ENCODE data around the gene CBFA2T3.
"Not testable (repeated sequence)": the region's sequence is repeated elsewhere in the genome, so short reads cannot be mapped to it uniquely, and the experiment has no call there.

CBFA2T3 gene

DNA sequence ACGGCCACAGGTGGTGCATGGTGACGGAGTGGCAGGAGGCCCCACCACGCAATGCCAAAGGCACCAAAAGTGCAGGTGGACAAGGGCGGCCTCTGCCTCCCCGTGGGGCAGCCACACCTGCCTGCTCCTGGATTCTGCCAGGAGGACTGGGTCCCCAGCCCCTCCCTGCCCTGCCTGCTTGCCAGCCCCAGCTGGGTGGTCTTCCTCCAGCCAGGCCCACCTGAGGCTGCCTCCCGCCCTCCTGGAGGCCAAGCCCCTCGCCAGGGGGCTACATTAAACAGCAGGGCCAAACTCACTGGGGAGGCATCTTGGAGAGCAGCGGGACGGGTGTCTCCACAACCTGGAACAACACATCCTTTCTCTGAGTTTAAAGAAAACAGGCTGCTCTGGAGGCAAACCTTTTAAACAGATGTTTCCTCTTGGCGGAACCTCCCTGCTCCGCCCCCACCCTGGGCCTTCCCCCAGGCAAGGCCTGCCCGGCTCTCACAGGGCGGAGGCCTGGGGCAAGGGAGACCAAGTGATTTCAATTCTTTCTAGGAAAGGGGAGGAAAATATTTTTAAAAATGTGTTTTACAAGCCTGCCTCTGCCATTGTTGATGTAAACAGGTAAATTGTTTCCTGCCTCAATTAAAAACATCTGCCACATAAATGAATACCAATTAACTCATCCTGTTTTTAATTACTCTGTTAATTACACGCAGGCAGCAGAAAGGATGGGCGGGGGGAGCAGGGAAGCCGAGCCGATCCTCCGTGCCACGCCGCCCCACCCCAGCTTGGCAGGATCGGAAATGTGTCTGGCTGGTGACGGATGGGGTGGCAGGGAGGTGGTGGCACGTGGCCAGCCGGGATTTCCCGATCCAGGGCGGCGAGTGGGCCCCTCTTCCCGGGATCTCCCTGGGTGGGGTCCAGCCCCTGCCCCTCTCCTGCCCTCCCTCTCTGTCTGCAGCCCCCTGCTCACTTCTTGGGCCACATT lies 56.1 kb downstream of the CBFA2T3 start:
- DNase-seq = peak; percentile 60

DNA sequence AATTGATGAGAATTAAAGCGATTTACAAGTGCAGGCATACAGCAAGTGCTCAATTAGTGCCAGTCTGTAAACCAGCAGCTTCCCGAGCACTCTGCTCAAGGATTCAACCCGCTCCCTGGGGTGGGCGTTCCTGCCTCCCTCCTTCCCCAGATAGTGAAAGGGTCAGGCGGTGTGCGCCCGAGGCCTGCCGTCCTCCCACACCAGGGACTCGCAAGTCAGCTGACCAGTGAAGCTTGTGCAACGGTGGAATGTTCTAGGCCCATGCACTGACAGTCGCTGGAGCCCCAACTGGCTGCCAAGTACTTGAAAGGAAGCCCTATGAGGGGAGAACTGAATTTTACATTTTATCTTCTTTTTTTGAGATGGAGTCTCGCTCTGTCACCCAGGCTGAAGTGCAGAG lies 57.1 kb downstream of the CBFA2T3 start:
- no peak for DNase-seq

DNA sequence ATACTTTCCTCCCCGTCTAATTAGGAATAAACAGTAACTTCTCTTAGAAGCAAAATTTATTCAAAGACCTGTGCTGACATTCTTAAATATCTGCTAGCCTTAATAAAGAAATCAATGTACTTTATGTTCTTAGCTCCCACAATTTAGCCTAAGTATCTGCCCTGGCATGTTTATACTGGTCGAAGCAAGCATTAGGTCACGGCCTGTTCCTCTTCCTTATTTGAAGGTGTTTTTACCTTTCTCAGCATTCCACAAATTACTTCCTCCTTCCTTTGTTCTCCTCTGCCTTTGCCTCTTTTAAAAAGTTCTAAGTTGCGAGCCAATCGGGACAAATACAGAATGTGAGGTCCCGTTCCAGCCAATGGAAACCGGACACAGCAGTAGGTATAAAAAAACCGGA lies 58.1 kb downstream of the CBFA2T3 start:
- not testable (repeated sequence) for DNase-seq

DNA sequence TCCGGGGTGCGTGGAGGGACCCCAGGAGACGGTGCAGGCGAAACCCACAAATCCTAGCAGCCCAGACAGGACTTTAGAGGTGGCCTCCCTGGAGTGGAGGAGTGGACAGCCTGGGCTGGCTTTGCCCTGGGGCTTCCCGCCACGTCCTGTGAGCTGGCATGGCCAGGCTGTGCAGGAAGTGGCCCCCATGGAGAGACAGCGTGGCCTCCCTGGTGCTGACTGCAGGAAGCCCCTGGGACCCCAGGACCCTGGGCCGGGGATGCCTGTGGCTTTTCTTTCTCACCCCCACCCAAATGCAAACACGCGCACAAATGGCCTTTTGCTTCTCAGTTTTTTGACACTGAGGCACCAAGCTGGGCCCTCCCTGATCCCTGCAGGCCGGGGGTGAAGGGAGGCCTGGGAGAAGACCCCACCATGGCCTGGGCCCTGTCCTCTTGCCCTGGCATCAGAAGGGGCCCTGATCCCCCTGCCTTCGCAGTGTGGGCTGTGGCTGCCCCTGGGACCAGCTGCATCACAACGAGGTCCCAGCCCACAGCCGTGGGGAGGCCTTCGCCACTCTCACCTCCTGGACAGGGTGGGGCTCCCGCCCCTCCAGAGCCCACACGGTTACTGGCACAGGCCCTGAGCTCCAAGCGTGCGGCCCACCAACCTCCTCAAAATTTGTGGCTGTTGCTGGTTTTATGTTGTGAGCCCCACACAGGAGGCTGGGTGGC lies 58.9 kb downstream of the CBFA2T3 start:
- no peak for DNase-seq

DNA sequence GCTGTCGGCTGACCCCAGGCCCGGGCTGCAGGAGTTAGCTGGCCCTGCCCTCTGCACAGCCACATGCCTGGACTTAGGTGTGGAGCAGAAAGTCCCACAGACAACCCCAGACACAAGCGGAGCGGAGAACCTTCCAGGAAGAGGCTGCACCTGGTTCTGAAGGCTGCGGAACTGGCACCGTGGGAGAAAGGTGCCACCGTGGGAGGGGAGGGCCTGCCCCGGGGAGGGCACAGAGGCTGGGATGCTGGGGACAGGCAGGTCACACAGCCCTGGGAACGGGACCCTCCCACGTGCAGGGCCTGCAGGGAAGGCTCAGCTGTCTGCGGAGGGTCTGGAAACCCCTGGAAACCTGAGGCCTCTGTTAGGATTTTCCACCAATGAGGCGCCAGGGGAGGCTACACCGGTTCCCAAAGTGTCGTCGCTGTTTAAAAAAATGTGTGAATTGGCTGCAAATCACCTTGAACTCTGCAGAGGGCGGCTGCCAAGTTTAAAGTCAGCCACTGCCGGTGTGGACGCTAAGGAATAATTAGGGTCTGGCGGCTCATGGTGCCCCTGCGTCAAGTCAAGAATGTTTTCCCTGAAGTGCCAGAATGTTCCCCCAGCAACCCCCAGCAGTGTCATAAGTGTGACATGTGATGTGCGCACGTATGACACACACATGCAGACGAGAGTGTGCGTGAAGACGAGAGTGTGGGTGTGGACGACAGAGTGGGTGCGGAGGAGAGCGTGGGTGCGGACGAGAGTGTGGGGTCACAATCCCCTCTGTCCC lies 59.7 kb downstream of the CBFA2T3 start:
- DNase-seq = no peak

DNA sequence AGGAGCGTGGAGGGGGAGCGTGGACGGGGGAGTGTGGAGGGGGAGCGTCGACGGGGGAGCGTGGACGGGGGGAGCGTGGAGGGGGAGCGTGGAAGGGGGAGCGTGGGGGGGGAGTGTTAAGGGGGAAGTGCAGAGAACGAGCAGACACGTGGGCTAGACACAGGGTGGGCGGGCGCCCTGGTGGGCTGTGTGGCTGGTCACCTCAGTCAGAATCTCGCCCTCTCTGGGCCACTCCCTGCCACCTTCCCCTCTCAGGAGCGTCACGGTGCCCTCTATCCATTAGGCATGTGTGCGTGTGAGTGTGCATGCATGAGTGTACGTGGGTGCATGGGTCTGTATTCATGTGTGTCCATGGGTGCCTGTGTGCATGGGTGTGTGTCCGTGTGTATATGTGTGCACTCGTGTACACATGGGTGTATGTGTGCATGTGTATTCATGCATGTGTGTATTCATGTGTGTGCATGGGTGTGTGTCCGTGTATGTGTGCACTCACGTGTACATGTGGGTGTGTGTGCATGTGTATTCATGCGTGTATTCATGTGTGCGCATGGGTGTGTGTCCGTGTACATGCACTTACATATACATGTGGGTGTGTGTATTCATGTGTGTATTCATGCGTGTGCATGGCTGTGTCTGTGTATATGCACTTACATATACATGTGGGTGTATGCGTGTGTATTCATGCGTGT lies 61.2 kb downstream of the CBFA2T3 start:
- no peak for DNase-seq

DNA sequence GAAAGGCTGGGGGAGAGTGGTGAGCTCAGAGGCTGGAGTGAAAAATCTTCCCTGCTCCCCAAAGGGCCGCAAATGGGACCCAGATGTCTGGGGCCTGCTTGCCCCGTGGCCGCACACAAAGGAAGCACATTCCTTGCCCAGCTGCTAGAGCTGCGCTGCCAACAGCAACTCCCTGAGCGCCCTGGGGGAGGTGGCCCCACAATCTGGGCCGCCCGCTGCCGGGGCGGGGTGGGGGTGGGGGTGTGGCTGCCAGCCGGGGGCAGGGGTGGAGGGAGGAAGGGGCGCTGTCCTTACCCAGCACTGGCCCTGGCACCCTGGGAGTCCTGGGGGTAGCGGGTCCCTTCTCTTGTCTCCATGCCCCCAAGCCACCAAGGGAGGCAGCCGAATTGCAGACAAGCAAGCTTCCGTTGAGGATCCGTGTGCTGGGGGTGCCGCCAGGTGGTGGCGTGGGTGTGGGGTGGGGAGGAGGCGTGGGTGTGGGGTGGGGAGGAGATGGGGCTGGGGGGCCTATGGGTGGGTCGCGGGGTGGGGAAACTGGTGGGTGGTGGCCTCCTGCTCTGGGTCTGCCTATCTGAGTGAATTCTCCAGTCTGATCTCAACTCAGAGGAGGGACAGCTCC lies 62.1 kb downstream of the CBFA2T3 start:
- DNase-seq = peak; percentile 85

DNA sequence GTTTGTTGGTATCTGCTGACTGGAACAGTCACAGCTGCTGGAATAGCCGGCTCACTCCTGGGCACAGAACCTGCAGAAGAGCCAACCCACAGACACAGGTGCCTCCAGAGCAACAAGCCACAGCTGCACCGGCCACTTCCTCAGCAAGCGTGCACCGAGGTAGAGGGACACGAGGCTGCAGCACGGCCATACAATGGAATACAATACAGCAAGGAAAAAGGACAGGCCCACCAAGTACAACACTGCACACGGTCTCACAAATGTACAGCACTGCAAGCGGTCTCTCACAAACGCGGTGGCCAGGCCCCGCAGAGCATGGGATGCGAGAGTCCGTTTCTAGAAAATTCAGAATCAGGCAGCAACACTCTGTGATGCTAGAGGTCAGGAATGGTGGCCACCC lies 63.1 kb downstream of the CBFA2T3 start:
- DNase-seq = no peak

DNA sequence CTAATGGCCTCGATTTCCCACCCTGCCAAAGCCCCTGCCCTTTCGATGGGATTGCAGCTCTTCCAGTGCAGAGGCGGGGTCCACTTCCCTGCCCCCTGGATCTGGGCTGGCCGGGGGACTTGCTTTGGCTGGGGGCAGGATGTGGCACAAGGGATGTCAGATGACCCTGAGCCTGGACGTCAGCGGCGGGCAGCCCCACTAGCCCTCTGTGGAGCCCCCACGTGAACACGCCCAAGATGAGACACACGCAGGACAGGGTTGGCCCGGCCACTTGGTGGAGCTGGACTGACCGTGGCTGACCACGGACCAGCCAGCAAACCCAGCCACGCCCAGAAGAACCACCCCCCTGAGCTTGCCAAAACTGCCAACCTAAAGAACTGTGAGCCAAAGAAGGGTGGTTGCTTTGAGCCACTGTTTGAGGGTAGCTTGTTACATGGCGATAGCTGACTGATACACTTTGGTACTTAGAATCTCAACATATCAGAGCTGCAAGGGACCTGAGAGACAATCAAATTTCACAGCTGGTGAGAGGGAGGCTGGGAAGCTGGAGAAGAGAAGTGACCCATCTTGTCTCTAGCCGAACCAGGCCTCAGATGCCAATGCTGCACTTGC lies 63.9 kb downstream of the CBFA2T3 start:
- DNase-seq = no peak

DNA sequence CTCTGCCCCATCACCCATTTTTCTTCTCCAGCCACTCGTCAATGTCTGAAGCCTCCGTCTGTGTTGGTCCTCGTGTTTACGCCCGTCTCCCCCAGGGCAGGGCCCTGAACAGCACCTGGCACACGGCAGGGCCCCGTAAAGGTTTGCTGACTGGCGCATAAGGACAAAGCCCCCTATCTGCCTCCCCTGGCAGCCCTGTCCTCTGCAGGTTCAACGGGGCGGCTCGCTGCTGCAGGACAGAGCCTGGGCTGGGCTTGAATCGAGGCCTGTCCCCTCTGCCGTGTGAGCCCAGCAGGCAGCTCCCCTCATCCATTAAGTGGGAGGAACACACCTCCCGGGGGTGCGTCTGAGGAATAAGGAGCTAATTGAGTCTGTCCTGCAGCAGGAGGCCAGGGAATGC lies 64.5 kb downstream of the CBFA2T3 start:
- no peak for DNase-seq

DNA sequence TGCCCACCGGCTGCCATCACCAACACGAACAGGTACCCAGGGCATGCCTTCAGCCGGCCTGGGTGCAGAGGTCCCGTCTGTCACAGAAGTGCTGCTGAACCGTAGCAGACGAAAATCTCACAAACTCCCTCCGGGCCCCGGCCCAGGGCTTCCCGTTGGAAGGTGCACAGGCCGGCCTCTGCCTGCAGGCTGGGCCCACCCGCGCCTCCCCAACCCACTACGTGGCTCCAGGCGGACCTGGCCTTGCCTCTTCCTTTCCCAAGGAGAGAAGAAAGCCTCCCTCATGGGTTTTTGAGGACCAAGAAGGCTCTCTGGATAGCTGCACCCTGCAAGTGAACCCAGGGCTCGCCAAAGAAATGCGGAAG lies 65.1 kb downstream of the CBFA2T3 start:
- no peak for DNase-seq

DNA sequence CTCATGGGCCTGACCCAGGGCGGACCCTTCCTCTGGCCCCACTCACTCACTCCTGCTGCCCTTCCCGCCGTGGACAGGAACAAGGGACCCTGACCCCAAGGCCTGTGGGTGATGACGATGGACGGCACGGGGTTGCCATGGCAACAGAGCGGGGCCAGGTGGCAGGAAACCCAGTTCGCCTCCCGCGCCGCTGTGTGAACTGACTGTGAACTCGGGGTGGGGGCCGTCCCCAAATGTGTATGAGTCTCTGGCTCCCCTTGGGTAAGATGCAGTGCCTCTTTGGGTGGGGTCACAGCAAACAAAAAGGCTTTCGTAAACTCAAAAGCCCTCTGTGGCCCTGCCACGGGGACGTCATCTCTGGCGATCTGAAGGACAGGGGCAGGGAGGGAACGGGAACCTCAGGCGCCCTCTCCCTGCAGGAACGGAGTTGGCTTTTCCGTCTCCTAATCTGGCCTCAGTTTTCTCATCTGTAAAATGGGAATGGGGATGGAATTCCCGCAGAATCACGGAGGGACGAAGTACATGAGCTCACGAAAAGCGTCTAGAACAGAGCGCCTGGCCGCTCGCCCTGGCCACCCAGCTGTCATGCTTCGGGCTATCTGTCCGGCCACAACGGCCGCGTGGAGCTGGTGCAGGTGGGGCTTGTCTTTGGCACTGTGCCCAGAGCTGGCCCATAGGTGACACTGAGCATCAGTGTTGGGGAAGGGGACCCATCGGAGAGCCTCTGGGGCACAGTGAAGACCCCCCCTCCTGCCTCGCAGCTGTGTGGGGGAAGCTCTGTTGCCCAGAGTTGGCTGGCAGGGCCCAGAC lies 65.7 kb downstream of the CBFA2T3 start:
- DNase-seq = no peak

DNA sequence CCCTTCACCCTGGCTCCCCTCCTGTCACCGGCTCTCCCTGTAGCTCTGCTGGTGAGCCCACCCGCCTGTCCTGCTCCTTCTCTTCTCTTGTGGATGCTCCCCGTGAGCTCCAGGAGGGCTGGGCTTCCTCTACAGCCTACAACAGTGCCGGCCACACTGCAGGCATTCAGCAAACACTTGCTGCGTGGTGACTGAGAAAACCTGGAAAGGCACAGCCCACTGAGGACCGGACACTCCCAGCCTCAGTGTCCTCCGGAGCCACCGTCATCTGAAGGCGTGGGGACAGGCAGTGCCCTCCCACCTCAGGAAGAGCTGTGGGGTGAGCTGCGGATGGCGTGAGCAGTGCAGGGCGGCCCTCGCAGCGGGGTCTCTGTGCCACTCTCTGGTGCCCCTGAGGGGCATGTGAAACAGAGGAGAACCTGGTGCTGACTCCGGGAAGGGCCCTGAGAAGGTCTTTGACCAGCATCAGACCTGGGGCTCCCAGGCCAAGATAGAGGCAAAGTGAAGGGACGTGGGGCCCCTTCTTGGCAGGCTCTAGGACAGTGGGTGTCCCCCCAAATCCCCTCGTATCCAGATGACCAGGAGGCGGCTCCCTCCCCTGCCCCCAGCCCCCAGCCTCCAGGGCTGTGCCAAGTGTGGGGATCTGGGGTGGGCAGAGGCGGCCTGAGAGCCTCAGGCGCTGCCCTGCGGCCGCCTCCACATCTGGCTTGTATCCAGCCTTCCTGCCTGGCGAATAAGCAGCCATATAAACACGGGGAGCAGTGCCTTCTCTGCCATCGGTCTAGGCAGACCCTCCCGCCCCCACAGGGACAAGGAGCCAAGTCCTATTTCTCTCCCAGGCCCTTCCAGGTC lies 66.5 kb downstream of the CBFA2T3 start:
- DNase-seq = no peak

DNA sequence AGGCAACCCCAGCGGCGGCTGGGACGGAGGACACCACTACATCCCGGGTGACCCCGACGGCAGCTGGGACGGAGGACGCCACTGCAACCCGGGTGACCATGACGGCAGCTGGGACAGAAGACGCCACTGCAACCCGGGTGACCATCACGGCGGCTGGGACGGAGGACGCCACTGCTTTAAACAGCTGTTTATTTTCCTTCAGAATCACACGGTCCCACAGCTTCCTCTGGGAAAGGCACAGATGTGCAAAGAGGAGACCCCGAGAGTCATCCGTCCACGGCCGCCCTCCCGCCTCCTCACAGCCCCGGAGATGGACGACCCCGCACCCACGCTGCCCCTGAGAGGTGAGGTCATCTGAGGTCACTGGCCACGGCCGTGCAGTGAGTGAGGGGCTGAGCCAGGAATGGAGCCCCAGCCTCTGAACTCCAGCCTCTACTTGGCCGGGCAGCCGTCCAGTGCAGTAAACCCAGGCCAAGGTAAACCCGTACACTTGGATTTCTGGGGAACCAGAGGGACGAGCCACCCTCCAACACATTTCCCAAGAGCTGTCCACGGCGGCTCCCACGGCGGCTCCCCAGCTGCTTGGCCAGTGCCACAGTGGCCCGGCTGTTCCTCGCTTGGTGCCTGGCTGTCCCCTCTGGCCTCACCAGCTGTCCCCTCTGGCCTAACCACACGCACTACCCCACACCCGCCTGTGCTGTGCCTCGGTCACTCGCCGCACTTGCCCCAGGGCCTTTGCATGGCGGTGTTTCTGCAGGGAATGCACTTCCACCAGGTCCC lies 67.4 kb downstream of the CBFA2T3 start:
- no peak for DNase-seq

DNA sequence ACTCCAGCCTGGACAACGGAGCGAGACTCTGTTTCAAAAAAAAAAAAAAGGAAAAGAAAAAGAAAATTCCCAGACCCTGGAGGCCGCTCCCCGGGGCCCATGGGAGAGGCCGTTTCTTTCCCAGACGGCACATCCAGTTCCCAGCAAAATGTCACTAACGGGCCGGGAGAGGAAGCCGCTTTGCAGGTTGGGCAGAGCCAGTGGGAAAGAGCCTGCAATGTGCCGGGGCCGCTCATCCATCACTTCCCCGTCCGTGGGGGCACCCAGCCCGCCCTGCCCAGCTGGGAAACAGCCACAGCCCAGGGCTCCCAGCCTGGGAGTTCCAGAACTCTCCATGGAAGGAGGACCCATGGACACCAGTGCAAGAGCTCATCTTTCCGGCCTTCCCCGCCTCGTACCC lies 68.7 kb downstream of the CBFA2T3 start:
- DNase-seq = no peak

DNA sequence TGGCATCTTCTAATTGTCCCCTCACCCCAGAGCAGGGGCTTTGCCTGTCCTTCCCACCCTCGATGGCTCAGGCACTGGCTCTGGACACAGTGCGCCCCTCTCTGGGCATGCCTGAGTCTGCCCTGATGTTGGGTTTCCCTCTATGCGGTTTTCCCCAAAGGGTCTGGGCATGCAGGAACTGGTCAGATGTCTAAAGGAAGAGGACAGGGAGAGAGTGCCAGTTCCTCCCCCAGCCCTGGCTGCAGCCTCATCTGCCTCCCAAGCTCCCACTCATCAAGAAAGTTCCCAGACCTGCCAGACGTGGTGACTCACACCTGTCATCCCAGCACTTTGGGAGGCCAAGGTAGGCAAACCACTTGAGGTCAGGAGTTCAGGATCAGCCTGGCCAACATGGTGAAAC lies 69.2 kb downstream of the CBFA2T3 start:
- DNase-seq = peak; percentile 22

DNA sequence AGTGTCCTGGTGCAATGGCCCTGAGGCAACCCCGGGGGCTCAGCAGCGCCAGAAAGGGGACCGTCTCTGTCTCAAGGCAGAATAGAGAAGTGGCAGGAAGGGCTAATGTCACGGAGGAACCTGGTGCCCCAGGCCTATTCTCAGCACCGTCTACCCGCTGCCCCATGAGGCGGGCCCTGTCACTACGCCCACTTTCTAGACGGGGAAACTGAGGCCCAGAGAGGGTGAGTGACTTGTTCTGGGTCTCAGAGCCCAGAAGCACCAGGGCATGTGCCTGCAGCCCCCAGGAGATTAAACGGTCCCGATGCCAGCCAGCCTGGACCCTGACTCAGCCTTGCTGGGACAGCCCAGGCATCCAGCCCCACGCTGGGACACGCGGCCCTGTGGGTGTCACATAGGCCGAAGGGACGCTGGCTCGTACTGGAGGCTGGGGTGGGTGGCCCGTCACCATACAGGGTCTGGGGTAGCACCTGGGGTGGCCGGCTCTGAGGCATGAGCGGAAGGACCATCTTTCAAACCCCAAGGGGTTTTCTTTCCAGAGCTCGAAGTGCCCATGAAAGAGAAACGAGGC lies 70.4 kb downstream of the CBFA2T3 start:
- no peak for DNase-seq

DNA sequence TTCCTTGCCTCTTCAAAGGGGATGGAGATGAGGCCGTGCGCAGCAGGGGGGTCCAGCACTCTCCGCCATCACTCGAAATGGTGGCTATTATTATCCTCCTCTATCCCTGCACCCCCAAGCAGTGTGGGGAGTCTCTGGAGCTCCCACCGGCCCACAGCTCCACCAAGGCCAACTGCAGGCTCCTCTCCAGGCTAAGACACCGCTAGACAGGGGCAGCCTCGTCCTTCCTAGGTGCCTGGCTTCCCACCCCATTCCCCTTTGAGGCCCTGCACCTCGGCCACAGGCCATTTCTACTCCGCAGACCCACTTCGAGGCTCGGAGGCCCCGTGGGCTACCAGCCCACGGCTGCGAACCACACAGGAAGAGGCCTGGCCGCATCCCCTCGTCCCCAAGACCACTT lies 71.0 kb downstream of the CBFA2T3 start:
- no peak for DNase-seq

DNA sequence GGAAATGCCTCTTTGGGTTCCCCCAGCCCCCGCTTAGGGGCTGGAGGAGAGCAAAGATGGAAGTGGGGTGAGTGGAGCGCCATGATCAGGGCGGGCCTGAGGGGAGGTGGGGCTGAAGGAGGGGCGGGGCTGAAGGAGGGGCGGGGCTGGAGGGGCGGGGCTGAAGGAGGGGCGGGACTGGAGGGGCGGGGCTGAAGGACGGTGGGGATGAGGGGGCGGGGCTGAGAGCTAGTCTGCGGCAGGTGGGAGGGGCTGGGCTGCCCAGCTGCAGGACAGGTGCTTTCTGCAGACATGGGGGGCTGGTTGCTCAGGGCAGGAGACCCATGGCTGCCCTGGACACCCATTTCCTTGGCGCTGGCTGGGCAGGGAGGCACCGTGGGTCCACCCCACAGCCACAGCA lies 71.4 kb downstream of the CBFA2T3 start:
- DNase-seq = no peak
